Kidney tubule cell (primary cell): ENCODE measurements around the gene RASSF8.
A peak's percentile ranks its signal among the peaks of the same experiment; 100 is the strongest.

ENCODE experiments used
- DNase-seq: peaks from one replicate; pipeline ENCODE4 v3.0.0-alpha.2; 2018; ENCODE audit warnings: low spot score

The RASSF8 gene

DNA sequence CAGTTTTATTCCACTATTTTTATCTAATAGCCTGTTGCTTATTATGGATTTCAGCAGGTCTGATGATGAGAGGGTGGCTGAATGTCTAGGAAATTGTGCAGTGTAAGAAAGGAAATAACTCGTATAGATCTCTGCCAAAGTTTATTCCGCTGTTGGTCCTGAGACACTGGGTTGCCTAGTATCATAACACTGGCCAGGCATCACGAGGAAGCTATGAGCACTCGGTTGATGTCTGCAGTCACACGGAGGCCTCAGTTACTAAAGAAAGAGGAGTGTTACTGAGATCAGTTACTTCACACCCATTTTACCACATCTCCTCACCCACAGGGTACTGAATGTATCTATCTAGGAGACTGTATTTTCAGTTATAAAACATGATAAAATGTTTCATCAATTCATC, 144.5 kb downstream of the RASSF8 start:
- DNase-seq = no peak

DNA sequence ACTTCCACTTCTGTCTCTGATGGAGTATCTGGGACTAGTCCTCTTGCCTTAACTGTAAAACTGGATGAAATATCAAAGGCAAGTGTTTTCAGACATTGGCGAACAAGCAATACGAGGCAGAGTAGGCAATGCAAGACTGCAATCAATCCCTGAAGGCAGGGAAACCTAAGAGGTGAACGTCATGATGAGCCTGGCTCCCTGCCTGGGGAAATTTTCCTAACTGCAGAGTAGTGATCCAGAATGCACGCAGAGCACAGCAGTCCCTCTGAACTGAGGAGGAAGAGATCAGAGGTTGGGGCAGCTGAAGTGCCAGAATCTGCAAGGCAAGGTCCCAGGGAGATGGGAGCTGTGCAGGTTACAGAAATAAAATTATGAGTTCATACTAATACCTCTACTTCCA, 147.9 kb downstream of the RASSF8 start:
- no peak for DNase-seq

DNA sequence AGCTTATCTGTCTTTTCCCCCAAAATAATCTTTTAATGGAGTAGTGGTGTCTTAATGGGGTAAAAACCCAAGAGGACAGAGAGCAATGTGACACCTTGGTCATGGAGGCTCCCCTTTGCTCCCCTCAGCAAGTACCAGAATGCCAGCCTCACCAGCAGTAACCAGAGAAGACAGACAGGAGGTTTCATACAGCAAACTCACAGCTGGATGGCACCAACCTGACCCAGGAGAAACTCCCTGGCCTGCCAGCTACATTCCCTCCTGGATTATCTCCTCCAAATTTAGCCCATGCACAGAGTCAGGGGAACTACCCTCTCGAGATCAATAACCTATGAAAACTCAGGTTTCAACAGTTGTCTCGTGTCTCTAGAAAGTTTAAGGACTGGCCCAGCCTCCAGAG, 150.4 kb downstream of the RASSF8 start:
- DNase-seq = no peak

DNA sequence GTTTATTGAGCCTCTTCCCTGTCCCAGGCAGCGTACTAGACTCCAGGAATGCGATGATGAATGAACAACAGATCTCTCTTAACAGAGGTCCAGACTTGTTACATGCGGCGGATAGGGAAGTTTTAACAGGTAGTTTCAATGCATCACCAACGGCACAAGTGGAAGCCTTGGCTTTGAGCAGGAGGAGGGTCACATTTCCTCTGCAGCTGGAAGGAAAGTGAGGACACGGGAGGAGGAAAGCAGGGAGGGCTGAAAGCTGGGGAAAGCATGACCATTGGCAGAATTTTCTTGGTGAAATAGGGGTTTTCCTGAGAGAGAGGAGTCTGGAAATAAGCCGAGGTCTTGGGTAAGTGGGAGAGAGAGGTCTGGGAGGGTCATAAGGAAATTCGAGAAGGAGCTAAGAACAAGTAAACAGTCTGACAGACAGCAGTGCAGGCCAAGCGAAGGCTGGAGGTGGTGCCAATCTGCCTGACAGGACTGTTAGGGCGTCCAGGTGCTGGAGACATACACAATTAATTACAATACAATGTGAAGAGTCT, 150.9 kb downstream of the RASSF8 start:
- DNase-seq = no peak

DNA sequence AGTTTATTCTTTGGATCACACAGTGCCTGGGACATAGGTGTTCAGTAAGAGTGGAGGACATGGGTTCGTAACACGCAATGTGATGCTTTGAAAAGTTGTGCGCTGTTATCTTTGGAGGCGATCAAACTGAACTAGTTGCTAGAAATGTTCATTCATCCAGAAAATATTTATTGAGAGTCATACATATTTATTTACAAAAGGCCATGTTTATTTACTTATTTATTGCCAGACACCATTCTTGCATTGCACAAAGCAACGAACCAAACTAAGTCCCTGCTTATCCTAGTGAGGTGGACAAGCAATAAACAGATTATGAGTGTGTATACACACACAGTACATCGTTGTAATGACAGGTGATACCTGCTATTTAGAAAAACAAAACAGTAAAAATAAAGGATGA, 153.8 kb downstream of the RASSF8 start:
- no peak for DNase-seq

DNA sequence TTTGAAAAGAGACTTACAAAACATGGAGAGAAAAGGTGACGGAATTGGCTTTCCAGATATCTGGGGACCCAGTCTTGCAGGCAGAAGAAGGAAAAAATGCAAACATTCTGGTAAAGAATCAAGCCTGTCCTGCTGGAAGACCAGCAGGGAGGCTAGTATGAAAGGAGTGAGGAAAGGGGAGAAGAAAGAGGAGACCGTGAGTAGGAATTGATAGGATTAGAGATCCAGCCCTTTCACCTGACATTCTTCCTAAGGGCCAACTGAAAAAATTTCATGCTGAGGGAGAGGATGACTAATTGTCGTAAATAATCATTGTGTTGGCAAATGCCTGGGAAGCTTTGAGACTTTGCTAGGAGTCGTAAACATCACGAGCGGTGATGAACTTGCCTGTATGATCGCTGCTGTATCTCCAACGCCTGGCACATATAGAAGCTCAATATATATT, 154.2 kb downstream of the RASSF8 start:
- no peak for DNase-seq

DNA sequence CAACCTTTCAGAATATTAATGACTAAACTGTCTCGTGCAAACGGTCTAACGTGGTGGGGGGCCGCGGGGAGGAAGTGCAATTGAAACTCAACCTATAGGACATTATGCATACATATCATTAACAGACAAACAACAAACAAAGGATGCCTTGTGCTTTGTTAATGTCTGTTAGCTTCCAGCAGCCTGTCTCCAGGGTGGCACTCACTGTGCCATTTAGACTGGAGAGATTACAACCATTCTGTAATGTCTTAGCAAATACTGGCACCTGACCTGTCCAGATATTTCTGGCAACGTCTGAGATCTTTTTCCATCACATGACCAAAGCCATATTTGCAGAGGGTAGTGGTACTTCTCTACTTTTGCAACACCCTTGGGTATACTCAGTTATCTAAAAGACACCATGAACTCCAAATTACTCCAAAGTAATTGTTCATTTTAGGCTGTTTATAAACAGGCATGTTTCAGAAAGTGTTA, 154.7 kb downstream of the RASSF8 start:
- DNase-seq = no peak

DNA sequence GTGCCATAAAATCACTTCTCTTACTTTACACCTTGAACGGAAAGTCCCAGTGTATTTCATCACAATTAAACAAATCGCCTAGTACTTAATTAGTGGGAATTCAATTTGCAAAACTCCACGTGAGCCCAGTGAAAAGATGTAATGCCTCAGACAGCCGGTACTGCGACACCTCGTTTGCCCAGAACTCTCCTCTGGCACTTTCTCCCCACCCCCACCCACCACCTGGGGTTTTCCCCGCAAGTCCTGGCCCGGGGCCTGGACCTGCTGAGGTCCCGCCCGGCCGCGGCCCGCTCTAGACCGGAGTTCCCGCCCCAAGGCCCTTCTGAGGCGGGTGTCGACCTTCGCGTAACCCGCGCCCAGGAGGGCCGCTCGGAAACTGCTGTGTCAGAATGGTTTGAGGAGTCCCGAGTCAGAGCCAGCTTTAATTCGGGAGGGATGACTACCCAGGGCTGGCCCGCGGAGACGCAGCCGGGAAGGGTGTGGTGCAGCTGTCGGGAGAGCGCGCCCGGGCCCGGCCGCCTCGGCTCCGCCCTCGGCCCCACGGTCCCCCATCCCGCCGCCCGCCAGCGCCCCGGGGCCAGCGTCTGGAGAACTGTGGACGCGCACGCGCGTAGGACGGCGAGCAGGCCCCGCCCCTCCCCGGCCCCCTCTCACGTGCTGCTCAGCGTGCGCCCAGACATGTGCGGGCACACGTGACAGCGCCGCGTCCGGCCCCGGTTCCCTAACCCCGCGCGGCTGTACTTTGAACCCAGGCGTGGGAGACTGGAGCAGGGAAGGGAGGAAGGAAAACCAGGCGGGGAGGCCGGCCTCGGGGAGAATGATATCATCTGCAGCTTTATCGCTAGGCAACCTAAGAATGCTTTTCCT, 155.6 kb downstream of the RASSF8 start:
- peak; percentile 95 for DNase-seq

DNA sequence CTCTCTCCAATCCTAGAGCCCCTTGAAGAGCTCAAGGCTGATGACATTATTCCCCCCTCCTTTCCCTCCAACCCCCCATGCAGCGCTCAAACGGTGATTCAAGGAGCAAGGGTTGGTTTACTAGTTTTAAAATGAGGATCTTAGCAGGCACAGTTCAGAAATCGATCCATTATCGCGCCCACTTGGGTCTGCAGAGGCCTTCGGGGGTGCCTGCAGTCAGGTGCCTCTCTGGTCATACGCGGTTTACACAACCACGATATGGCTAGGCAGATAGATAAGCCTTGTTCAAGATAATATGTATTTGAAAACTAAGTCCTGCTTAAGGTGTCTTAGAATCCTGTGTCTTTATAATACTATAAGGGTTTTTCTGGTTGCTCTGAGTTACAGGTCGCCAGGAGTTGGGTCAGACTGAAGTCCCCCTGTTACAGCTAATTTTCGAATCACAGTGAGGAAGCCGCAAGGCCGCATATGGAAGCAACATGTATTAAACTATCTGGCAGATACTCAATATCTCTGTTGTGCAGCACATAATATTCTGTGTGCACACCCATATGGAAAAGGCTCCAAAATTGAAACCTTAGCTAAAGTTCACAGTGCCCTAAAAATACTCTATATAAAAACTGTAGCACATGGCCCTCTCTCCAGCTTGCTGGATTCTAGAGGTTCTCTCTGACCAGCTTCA, 156.4 kb downstream of the RASSF8 start:
- DNase-seq = no peak

DNA sequence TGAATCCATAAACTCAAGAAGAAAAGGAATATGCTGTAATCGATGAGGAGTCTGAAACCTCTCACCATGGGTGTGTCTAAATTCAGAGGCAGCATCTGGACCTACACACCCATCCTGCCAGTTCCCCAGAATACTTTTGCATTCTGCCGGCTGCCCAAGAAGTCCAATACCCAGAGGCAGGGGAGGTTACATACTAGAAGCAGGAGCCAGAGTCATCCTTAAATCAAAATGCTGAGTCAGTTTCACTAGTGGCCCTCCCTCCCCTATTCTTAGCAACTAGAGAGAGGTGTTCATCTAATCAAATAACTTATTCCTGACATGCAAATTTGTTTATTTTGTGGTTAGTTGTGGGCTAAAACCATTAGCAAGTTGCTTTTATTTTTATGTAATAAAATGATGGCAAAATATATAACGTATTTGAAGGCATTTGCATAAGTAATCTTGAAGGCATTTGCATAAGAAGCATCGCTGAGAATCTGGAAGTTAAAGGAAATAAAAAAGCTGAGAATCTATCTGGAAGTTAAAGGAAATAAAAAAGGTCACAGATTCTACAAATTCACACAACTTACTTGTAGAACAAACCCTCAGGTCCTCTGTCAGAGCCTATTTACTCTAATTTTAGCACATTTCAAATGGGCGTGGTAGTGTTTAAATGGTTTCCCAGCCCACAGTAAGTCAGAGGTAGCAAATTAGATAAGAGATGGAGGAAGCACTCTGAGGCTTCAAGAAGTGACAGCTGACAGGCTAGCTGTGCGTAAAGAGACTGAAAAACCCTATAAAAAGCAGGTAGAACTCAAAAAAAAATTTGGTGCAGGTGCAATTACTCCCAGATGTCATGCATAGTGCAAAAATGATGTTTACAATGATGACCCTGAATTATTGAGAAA, 158.6 kb downstream of the RASSF8 start:
- no peak for DNase-seq

DNA sequence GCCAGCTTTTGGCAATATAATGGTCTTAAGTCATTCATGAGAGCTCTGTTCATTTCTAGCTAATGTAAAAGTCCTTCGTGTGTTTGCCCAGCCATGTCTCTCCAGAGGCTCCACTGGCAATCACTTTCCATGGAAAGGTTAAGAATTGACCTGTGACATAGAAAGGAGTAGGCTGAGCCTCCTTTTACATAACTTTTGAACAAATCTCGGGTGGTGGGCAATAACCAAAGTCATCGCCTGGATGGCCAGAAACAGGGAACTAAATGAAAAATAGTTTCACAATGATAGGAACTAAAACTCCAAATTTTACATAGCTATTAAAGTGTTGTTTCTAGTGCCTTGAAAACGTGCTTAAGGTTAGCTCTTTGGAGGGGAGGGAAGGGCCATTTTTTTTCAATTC, 159.8 kb downstream of the RASSF8 start:
- no peak for DNase-seq

DNA sequence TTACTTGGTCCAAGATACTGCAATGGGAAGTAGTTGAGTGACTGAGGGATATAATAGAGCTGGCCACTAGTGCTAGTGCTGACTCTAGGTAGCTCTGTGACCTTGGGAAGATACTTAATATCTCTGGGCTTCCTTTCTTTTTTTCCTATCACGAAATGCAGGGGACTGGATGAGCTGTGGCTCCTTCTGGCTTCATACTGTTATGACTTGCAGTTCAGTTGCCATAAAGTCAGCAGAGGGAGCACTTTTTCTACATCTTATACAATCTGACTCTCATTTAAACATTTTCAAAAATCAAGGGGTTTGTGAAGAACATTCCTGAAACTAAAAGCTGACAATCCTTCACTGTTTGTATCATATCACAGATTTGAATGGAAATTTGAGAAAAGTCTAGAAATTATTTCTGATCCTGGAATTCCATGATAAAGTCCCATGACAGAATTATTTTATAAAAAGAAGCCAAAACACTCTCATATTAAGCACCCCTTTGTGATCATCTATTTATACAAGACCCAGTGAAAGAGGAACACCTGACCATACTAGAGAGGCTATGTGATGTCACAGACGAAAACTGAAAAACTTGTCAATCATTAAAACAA, 161.0 kb downstream of the RASSF8 start:
- DNase-seq = peak; percentile 70

DNA sequence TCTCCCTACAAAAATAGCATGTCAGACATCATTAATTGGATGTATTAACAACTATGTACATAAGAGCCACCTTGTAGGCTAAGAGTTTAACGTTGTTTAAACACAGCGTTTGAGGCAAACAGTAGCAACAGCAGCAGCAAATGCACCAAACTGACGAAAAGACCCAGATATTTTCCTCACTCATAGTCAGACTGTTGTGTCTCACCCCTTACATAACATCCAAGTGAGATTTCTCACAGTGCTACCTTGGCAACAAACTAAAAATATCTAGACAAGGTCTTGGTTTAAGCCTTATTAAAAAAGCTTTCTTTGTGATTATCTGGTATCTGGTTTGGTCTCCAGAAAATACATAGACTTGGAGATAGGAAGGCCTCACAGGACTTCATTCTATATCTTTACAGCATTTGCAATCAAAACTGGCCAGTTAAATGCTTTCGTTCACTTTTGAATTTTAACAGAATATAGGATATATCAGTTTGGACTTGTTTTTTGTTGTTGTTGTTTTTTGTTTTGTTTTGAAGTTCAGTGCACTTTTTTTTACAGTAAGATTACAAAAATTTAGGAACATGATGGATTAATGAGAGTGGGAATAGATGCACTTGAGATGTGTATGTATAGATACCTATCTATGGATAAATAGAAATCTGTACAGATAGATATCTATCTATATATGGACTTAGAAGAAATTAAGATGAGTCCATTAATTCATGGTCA, 162.2 kb downstream of the RASSF8 start:
- peak; percentile 10 for DNase-seq

DNA sequence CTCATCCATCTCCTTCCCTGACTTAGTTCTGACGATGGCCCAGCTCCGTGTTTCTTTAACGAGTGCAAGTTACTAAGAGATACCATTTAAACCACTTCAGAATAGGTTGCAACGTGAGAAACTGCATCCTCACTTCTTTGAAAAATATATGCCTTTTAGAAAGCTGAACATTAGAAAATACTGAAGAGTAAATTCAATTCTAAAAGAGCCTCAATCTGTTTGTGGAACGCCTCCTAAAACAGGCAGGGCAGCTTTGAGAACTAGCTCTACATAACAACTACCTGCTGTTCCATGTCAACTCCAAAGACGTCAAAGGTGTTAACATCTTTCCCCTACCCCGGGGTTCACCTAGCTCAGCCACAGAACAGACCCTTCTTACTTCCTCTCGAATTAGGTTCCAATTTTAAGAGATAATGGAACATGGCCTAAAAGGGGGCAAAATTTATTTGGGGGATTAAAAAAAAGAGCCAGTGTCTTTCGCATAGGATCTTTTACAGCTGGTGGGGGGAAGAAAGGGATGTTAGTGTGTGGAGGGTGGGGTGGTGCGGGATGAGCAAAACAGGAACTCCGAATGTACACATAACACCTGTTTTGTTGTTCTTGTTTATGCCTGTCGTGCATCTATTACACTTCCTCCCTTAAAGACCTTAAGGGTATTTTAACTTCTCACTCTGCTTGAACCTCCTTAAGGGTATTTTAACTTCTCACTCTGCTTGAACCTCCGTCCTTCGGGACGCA, 163.0 kb downstream of the RASSF8 start:
- no peak for DNase-seq

DNA sequence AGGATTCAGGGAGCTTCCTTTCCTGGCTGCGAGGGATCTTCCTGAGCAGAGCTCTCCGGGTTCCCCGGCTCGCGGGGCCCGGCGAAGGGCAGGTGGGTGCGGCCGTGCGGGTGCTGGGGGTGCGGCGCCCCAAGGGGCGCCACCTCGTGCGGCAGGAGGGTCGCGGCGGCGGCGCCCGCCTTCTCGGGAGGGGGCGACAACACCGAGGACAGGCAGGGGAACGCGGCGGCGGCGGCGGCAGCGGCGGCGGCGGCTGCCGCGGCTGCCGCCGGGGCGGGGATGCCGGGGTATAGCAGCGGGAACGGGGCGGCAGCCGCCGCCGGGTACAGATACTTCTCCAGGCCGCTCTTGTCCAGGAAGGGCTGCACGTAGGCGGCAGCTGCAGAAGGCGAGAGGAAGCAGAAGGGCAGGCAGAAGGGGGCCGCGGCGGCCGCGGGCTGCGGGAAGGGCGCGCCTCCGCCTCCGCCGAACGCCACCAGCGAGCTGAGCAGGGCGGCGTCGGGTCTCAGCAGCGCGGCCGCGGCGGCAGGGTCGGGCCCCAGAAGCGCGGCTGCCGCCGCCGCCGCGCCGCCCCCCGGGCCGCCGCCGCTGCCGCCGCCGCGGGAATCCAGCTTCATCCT, 163.7 kb downstream of the RASSF8 start:
- peak; percentile 31 for DNase-seq

DNA sequence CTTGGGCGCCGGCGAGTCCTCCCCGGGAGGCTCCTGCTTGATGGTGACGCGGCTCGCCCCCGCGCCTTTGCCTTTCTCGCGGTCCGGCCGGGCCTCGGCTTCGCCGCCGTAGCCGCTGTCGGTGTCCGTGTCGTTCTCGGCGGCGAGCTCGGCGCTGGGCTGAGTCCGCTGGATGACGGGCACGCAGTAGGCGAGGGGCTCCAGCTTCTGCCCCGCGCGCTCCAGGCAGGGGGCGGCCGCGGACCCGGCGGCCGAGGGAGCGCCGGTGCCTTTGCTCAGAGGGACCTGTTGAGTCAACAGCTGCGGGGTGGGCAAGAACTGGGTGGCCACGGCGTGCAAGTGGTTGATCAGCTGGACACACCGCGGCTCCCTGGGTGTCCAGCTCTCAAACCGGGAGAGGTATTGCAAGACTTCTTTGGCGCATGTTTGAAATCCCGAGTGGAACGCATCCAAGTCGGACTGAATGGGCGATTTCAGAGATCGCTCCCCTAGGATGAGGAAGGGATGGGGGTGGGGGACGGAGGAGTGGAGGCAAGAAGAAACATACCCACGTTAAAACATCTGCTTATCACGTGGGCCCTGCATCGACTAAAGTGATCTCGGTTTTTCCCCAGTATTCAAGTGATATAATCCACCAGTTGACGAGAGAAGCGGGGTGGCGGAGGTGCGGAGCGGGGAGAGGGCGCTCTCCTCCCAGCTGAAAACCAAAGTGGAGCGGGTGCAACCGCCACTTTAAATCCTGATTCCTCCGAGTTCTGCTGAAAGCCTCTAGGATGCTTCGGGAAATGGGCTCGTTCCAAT, 164.4 kb downstream of the RASSF8 start:
- DNase-seq = peak; percentile 75

DNA sequence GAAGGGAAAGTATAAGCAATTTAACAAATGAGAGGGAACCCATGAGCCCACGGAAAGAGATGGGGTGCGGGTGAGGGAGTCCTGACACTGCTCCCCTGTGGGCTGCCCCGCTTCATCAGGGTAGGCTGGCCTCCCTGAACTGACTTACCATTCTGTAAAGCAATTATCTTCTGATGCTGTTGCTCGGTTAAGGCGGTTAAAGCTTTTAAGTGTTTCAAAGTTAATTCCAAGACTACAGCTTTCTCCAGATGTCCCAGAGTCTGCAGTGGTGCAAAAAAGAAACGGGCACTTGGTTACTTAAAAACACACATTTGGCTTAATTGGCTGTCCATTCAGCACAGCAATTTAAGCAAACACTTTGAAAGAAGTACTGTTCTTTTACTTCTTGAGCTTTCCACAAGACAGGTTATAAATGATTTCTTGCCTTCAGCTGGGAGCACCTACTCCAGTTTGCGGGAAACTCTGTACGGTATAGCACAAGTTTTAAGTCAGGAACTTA, 165.0 kb downstream of the RASSF8 start:
- no peak for DNase-seq
